SK-N-SH treated with all-trans-retinoic acid at 6 μM for 48 hours (cell line): ENCODE measurements around the gene FCHO1.

Source experiments
- BACH2 ChIP-seq: fragments of 250-450 bp; sonication (Bioruptor Pico); IDR thresholded peaks from 2 replicates; pipeline ENCODE4 v1.9.0; 2021; ENCODE audit warnings: mild to moderate bottlenecking, borderline replicate concordance
- ISL1 ChIP-seq: fragments of 250-450 bp; sonication (Bioruptor Pico); IDR thresholded peaks from 2 replicates; pipeline ENCODE4 v2.1.2; 2022; ENCODE audit warnings: mild to moderate bottlenecking, moderate library complexity
- POU6F1 ChIP-seq: fragments of 250-450 bp; sonication (Bioruptor Pico); IDR thresholded peaks from 2 replicates; pipeline ENCODE4 v1.8.0; 2021; ENCODE audit warnings: low read depth, mild to moderate bottlenecking, moderate library complexity, borderline replicate concordance
- RARB ChIP-seq: fragments of 250-450 bp; sonication (Bioruptor Pico); IDR thresholded peaks from 2 replicates; pipeline ENCODE4 v1.8.0; 2021; ENCODE audit warnings: mild to moderate bottlenecking, moderate library complexity
- TSHZ2 ChIP-seq: fragments of 250-450 bp; sonication (Bioruptor Pico); IDR thresholded peaks from 2 replicates; pipeline ENCODE4 v1.5.0; 2020; ENCODE audit warnings: mild to moderate bottlenecking, moderate library complexity
- ZNF70 ChIP-seq: fragments of 450-650 bp; formaldehyde crosslinking; IDR thresholded peaks from 2 replicates; pipeline ENCODE4 v1.5.0; 2020; ENCODE audit warnings: mild to moderate bottlenecking, moderate library complexity

- TF ChIP-seq RARB (CRISPR knock-in tag) (no peak), POU6F1 (CRISPR knock-in tag) (no peak), ISL1 (CRISPR knock-in tag) (no peak), BACH2 (CRISPR knock-in tag) (no peak), TSHZ2 (CRISPR knock-in tag) (no peak), ZNF70 (no peak)
Observed at GRCh38 chr19:17795495-17795856, 44.2 kb downstream of the FCHO1 start.
